H9 (cell line): Measurements from ENCODE around the gene PIP5K1A. TPM values are rescaled to one million over a fixed set of nuclear protein-coding genes. Genes with fewer than 3 reads are reported as not detected.
A peak's percentile ranks its signal among the peaks of the same experiment; 100 is the strongest.

ENCODE experiments used
- DNase-seq: peaks from one replicate; pipeline ENCODE4 v3.0.0-alpha.2; 2017
- H2AFZ ChIP-seq: one replicate; pipeline ENCODE4 v1.6.1; 2013; ENCODE audit warnings: mild to moderate bottlenecking, low read length, control low read depth, moderate library complexity
- H2AK5ac ChIP-seq: 2 replicates; pipeline ENCODE4 v1.6.1; 2013; ENCODE audit warnings: low read length, control low read depth, mixed read lengths; ENCODE audit not compliant: insufficient read length
- H2BK120ac ChIP-seq: one replicate; pipeline ENCODE4 v1.6.1; 2013; ENCODE audit warnings: low read depth, mild to moderate bottlenecking, low read length, control low read depth, inconsistent platforms; ENCODE audit not compliant: poor library complexity, severe bottlenecking
- H2BK12ac ChIP-seq: 2 replicates; pipeline ENCODE4 v1.6.1; 2013; ENCODE audit warnings: low read length, control low read depth, mixed read lengths, low read depth; ENCODE audit not compliant: insufficient read length
- H2BK15ac ChIP-seq: 2 replicates; pipeline ENCODE4 v1.6.1; 2013; ENCODE audit warnings: low read depth, low read length, control low read depth
- H2BK20ac ChIP-seq: one replicate; pipeline ENCODE4 v1.6.1; 2013; ENCODE audit warnings: low read depth, mild to moderate bottlenecking, low read length, control low read depth, inconsistent platforms; ENCODE audit not compliant: poor library complexity, severe bottlenecking
- H2BK5ac ChIP-seq: 2 replicates; pipeline ENCODE4 v1.6.1; 2013; ENCODE audit warnings: low read length, control low read depth, mixed read lengths; ENCODE audit not compliant: insufficient read length
- H3K14ac ChIP-seq: 2 replicates; pipeline ENCODE4 v1.6.1; 2013; ENCODE audit warnings: low read length, control low read depth; ENCODE audit not compliant: insufficient read depth
- H3K18ac ChIP-seq: 2 replicates; pipeline ENCODE4 v1.6.1; 2013; ENCODE audit warnings: low read depth, mild to moderate bottlenecking, mixed read lengths, low read length, control low read depth; ENCODE audit not compliant: insufficient read length
- H3K23ac ChIP-seq: 2 replicates; pipeline ENCODE4 v1.6.1; 2013; ENCODE audit warnings: low read length, control low read depth, mixed read lengths, low read depth; ENCODE audit not compliant: insufficient read length
- H3K23me2 ChIP-seq: 2 replicates; pipeline ENCODE4 v1.6.1; 2013; ENCODE audit warnings: low read depth, mild to moderate bottlenecking, mixed read lengths, low read length, control low read depth; ENCODE audit not compliant: insufficient read length, poor library complexity, severe bottlenecking
- H3K27ac ChIP-seq: 2 replicates; pipeline ENCODE4 v1.5.1; 2013; ENCODE audit warnings: low read length, control low read depth, mixed read lengths, low read depth; ENCODE audit not compliant: insufficient read length
- H3K27me3 ChIP-seq: 2 replicates; pipeline ENCODE4 v1.6.1; 2013; ENCODE audit warnings: low read length, control low read depth, inconsistent platforms; ENCODE audit not compliant: insufficient read depth
- H3K4ac ChIP-seq: 2 replicates; pipeline ENCODE4 v1.6.1; 2013; ENCODE audit warnings: low read depth, mild to moderate bottlenecking, control low read depth, inconsistent platforms, low read length, moderate library complexity
- H3K4me1 ChIP-seq: 2 replicates; pipeline ENCODE4 v1.6.1; 2013; ENCODE audit warnings: low read length, control low read depth, inconsistent platforms; ENCODE audit not compliant: insufficient read depth
- H3K4me2 ChIP-seq: 2 replicates; pipeline ENCODE4 v1.6.1; 2013; ENCODE audit warnings: low read length, control low read depth, mixed read lengths; ENCODE audit not compliant: insufficient read length, insufficient read depth
- H3K56ac ChIP-seq: 2 replicates; pipeline ENCODE4 v1.6.1; 2013; ENCODE audit warnings: low read depth, mild to moderate bottlenecking, mixed read lengths, low read length, control low read depth; ENCODE audit not compliant: insufficient read length
- H3K79me1 ChIP-seq: 2 replicates; pipeline ENCODE4 v1.6.1; 2013; ENCODE audit warnings: low read depth, mild to moderate bottlenecking, moderate library complexity, low read length, control low read depth, inconsistent platforms; ENCODE audit not compliant: insufficient read depth, poor library complexity, severe bottlenecking
- H3K79me2 ChIP-seq: 2 replicates; pipeline ENCODE4 v1.6.1; 2013; ENCODE audit warnings: low read length, control low read depth, inconsistent platforms; ENCODE audit not compliant: insufficient read depth
- H3K9ac ChIP-seq: 2 replicates; pipeline ENCODE4 v1.6.1; 2013; ENCODE audit warnings: low read length, control low read depth, mixed read lengths; ENCODE audit not compliant: insufficient read length; ENCODE audit errors: extremely low read depth
- H3K9me3 ChIP-seq: one replicate; pipeline ENCODE4 v1.6.1; 2013; ENCODE audit warnings: low read depth, low read length, inconsistent platforms; ENCODE audit not compliant: control insufficient read depth
- H3T11ph ChIP-seq: one replicate; pipeline ENCODE4 v1.6.1; 2013; ENCODE audit warnings: mild to moderate bottlenecking, low read length, control low read depth, inconsistent platforms
- H4K20me1 ChIP-seq: one replicate; pipeline ENCODE4 v1.6.1; 2013; ENCODE audit not compliant: control insufficient read depth, insufficient read length, insufficient read depth
- H4K5ac ChIP-seq: 2 replicates; pipeline ENCODE4 v1.6.1; 2013; ENCODE audit warnings: low read depth, mild to moderate bottlenecking, mixed read lengths, low read length, control low read depth; ENCODE audit not compliant: insufficient read length
- H4K8ac ChIP-seq: replicated peaks from 2 replicates; pipeline ENCODE4 v1.6.1; 2013; ENCODE audit warnings: low read length, control low read depth, mixed read lengths, low read depth; ENCODE audit not compliant: insufficient read length
- H4K91ac ChIP-seq: 2 replicates; pipeline ENCODE4 v1.6.1; 2013; ENCODE audit warnings: low read depth, mild to moderate bottlenecking, moderate library complexity, mixed read lengths, low read length, control low read depth; ENCODE audit not compliant: insufficient read length
- H3K27ac Mint-ChIP-seq, 3 experiments: 2 replicates in 2 of 3; 3 replicates in 1 of 3; pipeline ENCODE4 v1.8.0; 2020 to 2021; ENCODE audit warnings: mixed read lengths in 3 of 3, mild to moderate bottlenecking in 1 of 3, moderate library complexity in 1 of 3
- H3K27me3 Mint-ChIP-seq: 2 replicates; pipeline ENCODE4 v1.8.0; 2021; ENCODE audit warnings: low read depth, mild to moderate bottlenecking, moderate library complexity, mixed read lengths
- H3K36me3 Mint-ChIP-seq, 3 experiments: 2 replicates in 2 of 3; 3 replicates in 1 of 3; pipeline ENCODE4 v1.8.0; 2020 to 2021; ENCODE audit warnings: low read depth in 3 of 3, mixed read lengths in 3 of 3; ENCODE audit not compliant: insufficient read depth in 1 of 3
- H3K4me1 Mint-ChIP-seq, 2 experiments: 2 replicates each; pipeline ENCODE4 v1.8.0; 2020; ENCODE audit warnings: mixed read lengths in 2 of 2
- H3K4me3 Mint-ChIP-seq, 2 experiments: 2 replicates in 1 of 2; 3 replicates in 1 of 2; pipeline ENCODE4 v1.8.0; 2020 to 2021; ENCODE audit warnings: mild to moderate bottlenecking in 2 of 2, mixed read lengths in 2 of 2, moderate library complexity in 1 of 2
- H3K9me3 Mint-ChIP-seq, 2 experiments: 2 replicates in 1 of 2; 3 replicates in 1 of 2; pipeline ENCODE4 v1.8.0; 2020; ENCODE audit warnings: mild to moderate bottlenecking in 2 of 2, mixed read lengths in 2 of 2, moderate library complexity in 1 of 2
- CTCF ChIP-seq: fragments of 200-600 bp; sonication (generic); conservative IDR thresholded peaks from 3 replicates; pipeline ENCODE4 v1.8.0; 2021; ENCODE audit warnings: antibody characterized with exemption, mild to moderate bottlenecking
- WGBS: extraction: QIAGEN DNeasy Blood & Tissue Kit; methylation state at CpG from one replicate; pipeline ENCODE4 v1.1.7; 2013; ENCODE audit warnings: missing lambda C conversion rate, low lambda C conversion rate, mixed read lengths; ENCODE audit not compliant: insufficient read length; ENCODE audit errors: extremely low coverage; 5-methylcytosine and 5-hydroxymethylcytosine counted together
- total RNA-seq: library from RNA; stranded (reverse); gene quantifications from 2 replicates; pipeline ENCODE4 v1.2.1, GENCODE V29; 2021

The PIP5K1A gene
- total RNA-seq, 1 experiment from 2014 or later: 94.6 TPM

- H2BK15ac ChIP-seq: no peak overlapping the region
- Mint-ChIP-seq H3K36me3 (peaks cover 60 to 88% (median 87%) of the 10 kb centered on the region in 3 experiments), H3K9me3 (no peaks in the 10 kb centered on the region), H3K27me3 (peaks cover 2% of the 10 kb centered on the region; the same call in 1 of the 2 replicates), H3K4me1 (peaks cover 30 to 49% of the 10 kb centered on the region in 2 experiments), H3K4me3 (no peak overlapping the region), H3K27ac (peak overlapping the region in 2 of 3 experiments; percentile 73 to 88; a peak in 4 of 7 replicates)
- H2BK12ac ChIP-seq: no peak overlapping the region
- no peak overlapping the region for H2BK5ac ChIP-seq
- H3K23me2 ChIP-seq: no peaks in the 10 kb centered on the region
- no CpG with 5 or more reads among the region's 14 CpGs for WGBS
- no peak overlapping the region for H2AK5ac ChIP-seq
- no peak for TF ChIP-seq CTCF
- H3K4me2 ChIP-seq: no peak overlapping the region
- H3K4ac ChIP-seq: no peak overlapping the region
- no peaks in the 10 kb centered on the region for H3K27me3 ChIP-seq
- H3K9me3 ChIP-seq: no peaks in the 10 kb centered on the region
- H3T11ph ChIP-seq: no peak overlapping the region
- H4K5ac ChIP-seq: no peak overlapping the region
- no peak overlapping the region for H2AFZ ChIP-seq
- H3K27ac ChIP-seq: no peak overlapping the region
- H3K14ac ChIP-seq: no peak overlapping the region
- no peak overlapping the region for H3K56ac ChIP-seq
- no peaks in the 10 kb centered on the region for H3K4me1 ChIP-seq
- no peak for DNase-seq
- H4K20me1 ChIP-seq: peaks cover 3% of the 10 kb centered on the region
- H2BK20ac ChIP-seq: no peak overlapping the region
- H3K9ac ChIP-seq: no peak overlapping the region
- no peak overlapping the region for H4K91ac ChIP-seq
- no peak overlapping the region for H3K18ac ChIP-seq
- H2BK120ac ChIP-seq: no peak overlapping the region
- H3K79me1 ChIP-seq: no peaks in the 10 kb centered on the region
- peaks cover 7% of the 10 kb centered on the region; the same call in 1 of the 2 replicates for H3K79me2 ChIP-seq
- no peak overlapping the region for H3K23ac ChIP-seq
- H4K8ac ChIP-seq: no peak overlapping the region
These were observed 90.2 kb downstream of the PIP5K1A start for GRCh38 chr1:151288502-151288901.
